Neural crest cell (in vitro differentiated cells): ENCODE measurements around the gene CEBPZOS. TPM values are rescaled to one million over a fixed set of nuclear protein-coding genes. Genes with fewer than 3 reads are reported as not detected.
A peak's percentile ranks its signal among the peaks of the same experiment; 100 is the strongest.

Experiments
- DNase-seq: peaks from one replicate; pipeline ENCODE4 v3.0.0; 2021; ENCODE audit warnings: low read depth, mixed read lengths, low spot score
- H3K27ac Mint-ChIP-seq: one replicate; pipeline ENCODE4 v1.8.0; 2021; ENCODE audit warnings: mild to moderate bottlenecking, mixed read lengths; ENCODE audit not compliant: unreplicated experiment
- H3K27me3 Mint-ChIP-seq: 2 replicates; pipeline ENCODE4 v1.8.0; 2021; ENCODE audit warnings: low read depth, mild to moderate bottlenecking, mixed read lengths
- H3K36me3 Mint-ChIP-seq: 2 replicates; pipeline ENCODE4 v1.8.0; 2021; ENCODE audit warnings: low read depth, mild to moderate bottlenecking, mixed read lengths
- H3K4me1 Mint-ChIP-seq: 2 replicates; pipeline ENCODE4 v1.8.0; 2021; ENCODE audit warnings: mixed read lengths
- H3K4me3 Mint-ChIP-seq: one replicate; pipeline ENCODE4 v1.8.0; 2021; ENCODE audit warnings: mild to moderate bottlenecking, mixed read lengths
- H3K9me3 Mint-ChIP-seq: 2 replicates; pipeline ENCODE4 v1.8.0; 2021; ENCODE audit warnings: mixed read lengths
- total RNA-seq: library from RNA; stranded (reverse); gene quantifications from 2 replicates; pipeline ENCODE4 v1.2.1, GENCODE V29; 2021
- TF ChIP-seq, protein P1 (sequence below): fragments of 200-600 bp; sonication (generic); conservative IDR thresholded peaks from 2 replicates; pipeline ENCODE4 v1.5.0; 2021; ENCODE audit warnings: antibody characterized with exemption, mild to moderate bottlenecking

Gene CEBPZOS
- total RNA-seq, 1 donor from 2014 or later = not detected

DNA sequence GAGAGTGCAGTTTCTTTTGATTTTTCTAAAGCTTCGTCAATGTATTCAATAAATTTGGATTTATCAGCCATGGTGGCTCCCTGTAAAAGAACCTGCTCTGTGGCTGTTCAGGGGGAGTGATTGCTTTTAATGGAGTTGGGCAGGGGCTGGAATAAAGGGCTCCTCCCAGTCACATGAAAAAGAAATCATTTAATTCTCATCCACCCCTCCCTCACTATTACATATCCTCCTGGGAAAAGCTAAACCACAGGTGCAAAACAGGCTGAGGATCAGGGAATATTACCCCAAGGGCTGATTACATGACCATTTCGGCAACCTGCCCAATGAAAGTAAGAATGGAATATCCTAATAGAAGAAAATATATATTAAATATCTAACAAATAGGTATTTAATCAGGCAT is 7.7 kb upstream of the CEBPZOS start, which contains the start of gene SULT6B1:
Gene SULT6B1, minus strand, starts transcription at position 101 of the 400 bp plus-strand sequence. Its CDS starts 30 bp downstream, at position 71.
- Mint-ChIP-seq H3K27me3 (no peaks in the 10 kb centered on the region), H3K4me3 (no peak within 1 kb of the TSS), H3K36me3 (no peaks in the 10 kb centered on the region), H3K27ac (no peak within 1 kb of the TSS), H3K4me1 (peaks cover 8% of the 10 kb centered on the region), H3K9me3 (no peaks in the 10 kb centered on the region)
- DNase-seq = no peak
- TF ChIP-seq, protein P1, sequence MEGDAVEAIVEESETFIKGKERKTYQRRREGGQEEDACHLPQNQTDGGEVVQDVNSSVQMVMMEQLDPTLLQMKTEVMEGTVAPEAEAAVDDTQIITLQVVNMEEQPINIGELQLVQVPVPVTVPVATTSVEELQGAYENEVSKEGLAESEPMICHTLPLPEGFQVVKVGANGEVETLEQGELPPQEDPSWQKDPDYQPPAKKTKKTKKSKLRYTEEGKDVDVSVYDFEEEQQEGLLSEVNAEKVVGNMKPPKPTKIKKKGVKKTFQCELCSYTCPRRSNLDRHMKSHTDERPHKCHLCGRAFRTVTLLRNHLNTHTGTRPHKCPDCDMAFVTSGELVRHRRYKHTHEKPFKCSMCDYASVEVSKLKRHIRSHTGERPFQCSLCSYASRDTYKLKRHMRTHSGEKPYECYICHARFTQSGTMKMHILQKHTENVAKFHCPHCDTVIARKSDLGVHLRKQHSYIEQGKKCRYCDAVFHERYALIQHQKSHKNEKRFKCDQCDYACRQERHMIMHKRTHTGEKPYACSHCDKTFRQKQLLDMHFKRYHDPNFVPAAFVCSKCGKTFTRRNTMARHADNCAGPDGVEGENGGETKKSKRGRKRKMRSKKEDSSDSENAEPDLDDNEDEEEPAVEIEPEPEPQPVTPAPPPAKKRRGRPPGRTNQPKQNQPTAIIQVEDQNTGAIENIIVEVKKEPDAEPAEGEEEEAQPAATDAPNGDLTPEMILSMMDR = no peak

DNA sequence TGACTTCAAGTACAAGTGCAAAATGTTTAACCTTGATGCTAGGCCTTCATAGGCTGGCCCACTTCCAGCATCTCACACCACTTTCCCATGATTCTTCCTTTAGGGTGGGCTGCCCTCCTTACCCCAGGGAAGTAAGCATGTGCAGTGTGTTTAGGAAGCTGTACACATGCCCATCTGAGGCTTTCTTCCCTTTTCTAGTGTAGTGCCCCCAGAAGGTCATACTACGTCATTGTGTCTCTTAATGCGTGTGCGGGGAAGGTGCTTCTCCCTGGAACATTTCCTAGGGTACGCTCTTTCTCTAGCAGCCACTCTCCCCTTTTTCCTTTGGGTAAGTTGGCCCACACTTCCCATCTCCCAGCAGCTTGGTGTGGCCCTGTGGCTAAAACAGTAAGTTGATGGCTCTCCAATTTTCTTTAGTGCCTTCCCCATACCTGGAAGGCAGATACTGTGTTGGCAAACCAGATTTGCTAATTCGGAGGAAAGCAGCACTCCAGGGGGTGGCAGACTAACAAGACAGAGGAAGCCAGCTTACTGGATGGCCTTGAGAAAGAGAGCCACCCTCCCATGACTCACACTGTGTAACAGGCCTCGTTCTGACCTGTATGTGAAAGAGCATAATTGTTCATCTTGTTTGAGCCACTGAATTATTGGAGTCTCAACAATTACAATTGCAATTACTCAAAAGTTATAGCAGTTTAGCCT is 6.7 kb upstream of the CEBPZOS start:
- no peaks in the 10 kb centered on the region for H3K9me3 Mint-ChIP-seq
- peak overlapping the region; percentile 52 for H3K27ac Mint-ChIP-seq
- peaks cover 8% of the 10 kb centered on the region for H3K4me1 Mint-ChIP-seq
- H3K36me3 Mint-ChIP-seq = no peaks in the 10 kb centered on the region
- TF ChIP-seq, protein P1 = no peak
- H3K4me3 Mint-ChIP-seq = no peak overlapping the region
- DNase-seq = no peak
- no peaks in the 10 kb centered on the region for H3K27me3 Mint-ChIP-seq

DNA sequence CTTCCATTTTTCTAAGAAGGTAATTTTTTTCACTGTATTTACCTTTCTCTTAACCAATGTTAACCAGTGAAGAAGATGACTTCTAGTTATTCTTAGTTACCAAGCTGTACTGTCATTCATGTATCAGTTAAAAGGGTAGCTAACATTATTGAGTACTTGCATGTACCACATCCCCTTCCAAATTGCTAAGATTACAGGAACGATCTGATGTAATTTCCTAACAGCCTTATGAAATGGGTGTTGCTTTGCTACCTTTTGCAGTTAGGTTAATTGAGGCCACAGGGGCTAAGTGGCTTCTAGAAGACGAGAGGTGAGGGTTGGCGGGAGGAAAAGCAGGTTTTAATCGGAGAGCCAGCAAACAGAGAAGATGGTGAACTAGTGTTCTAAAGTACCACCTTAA is 6.0 kb upstream of the CEBPZOS start:
- TF ChIP-seq, protein P1 = no peak
- Mint-ChIP-seq H3K4me1 (peaks cover 8% of the 10 kb centered on the region), H3K27me3 (no peaks in the 10 kb centered on the region), H3K36me3 (no peaks in the 10 kb centered on the region), H3K27ac (no peak overlapping the region), H3K9me3 (no peaks in the 10 kb centered on the region), H3K4me3 (no peak overlapping the region)
- no peak for DNase-seq

DNA sequence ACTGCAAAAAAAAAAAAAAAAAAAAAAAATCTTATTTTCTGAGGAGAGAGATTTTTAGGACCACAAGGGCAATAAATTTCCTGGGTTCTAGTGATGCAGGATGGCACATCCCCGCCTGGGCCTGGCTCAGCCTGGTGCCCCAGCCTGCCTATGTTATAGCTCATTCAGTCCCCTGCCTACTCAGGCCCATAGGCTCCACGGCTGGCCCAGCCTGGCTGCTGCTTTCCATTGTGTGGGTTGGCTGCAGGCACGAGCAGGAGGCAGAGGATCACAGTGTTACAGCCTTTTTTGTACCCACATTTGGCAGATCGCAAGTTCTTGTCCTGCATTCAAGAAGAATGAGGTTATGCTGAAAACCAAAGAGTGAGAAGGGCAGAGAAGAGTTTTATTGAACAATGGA is 5.0 kb upstream of the CEBPZOS start:
- no peak overlapping the region for H3K27ac Mint-ChIP-seq
- no peak for DNase-seq

DNA sequence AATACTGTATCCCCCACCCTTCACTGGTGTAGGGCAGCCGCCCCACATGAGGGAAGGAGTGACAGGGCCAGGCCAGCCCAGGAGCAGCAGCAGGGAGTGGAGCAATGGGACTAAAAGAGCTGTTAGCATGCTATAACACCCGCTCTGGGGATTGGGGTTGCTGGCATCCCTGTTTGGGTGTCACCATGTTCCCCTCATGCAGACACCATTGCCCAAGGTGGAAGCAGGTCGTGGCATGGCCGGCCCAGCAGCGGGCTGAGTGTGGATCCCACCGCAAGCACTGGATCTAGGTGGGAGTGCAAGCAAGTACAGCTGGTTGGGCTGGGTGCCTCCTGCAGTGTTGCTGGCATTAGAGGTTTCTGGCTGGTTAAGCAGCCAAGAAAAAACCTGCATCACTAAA is 4.5 kb upstream of the CEBPZOS start:
- Mint-ChIP-seq H3K27me3 (no peaks in the 10 kb centered on the region), H3K9me3 (no peaks in the 10 kb centered on the region), H3K27ac (no peak overlapping the region), H3K4me3 (no peak overlapping the region), H3K36me3 (no peaks in the 10 kb centered on the region), H3K4me1 (peaks cover 8% of the 10 kb centered on the region)
- no peak for DNase-seq
- TF ChIP-seq, protein P1 = no peak

More for the DNA sequence above, 5.0 kb upstream of the CEBPZOS start:
- Mint-ChIP-seq H3K36me3 (no peaks in the 10 kb centered on the region), H3K4me3 (no peak overlapping the region), H3K27me3 (no peaks in the 10 kb centered on the region), H3K4me1 (peaks cover 8% of the 10 kb centered on the region), H3K9me3 (no peaks in the 10 kb centered on the region)
- TF ChIP-seq, protein P1 = no peak
